ENCODE results near the gene ARID1A.
"Not testable (repeated sequence)": the region's sequence is repeated elsewhere in the genome, so short reads cannot be mapped to it uniquely, and the experiment has no call there.

ARID1A gene

DNA sequence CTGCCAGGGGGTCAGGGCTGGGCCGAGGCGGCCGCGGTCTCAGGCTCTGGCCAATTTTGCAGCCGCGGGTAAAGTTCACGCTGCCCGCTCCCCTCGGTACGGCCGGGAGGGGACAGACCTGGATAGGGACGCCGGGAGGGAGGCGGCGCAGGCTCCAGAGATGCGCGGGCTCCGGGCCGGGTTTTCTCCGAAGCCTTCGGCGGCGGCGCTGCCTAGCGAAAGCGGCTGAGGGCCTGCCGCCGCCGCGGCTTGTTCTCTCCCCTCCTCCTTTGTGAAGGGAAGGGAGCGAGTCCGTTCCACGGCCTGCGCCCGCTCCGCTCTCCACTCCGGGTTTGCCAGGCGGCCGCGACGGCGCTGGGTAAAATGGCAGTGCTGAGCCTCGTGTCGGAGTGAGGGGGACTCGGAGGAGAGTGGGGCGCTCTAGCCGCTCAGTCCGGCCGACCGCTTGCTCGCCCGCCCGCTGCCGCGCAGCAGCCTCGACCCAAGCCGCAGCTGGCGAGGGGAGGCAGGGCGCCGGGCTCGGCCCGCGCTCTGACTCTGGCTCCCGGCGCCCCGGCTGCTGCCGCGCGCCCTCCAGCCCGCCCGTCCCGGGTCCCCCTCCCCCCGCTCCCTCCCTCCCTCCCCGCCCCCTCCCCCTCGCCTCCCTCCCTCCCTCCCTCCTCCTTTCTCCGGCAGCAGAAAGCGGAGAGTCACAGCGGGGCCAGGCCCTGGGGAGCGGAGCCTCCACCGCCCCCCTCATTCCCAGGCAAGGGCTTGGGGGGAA is at the start of gene ARID1A:
ARID1A (plus strand) TSS at position 660 of the 763 bp plus-strand sequence. CDS start 389 bp downstream, outside the sequence.
- peak; percentile 90 for DNase-seq (ENCODE audit: low spot score)

DNA sequence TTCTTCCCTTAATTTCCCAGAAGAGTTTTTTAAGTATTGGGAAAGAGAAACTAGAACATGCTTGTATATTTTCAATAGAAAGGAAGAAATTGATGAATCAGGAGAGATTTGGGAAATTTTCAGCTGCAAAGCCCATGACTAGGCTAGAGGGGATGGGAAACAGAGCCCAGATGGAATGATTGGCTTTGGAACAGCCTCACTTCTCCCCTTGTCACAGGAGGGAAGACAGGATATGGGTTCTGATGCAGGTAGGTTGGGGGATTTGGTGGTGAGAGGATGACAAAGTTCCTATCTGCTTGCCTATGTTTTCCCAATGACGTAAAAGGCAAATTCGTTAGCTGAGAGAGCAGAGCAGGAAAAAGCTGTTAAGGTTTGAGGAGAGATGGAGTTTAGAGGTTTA is 31.0 kb upstream of the ARID1A start:
- DNase-seq (ENCODE audit: low spot score), result no peak

DNA sequence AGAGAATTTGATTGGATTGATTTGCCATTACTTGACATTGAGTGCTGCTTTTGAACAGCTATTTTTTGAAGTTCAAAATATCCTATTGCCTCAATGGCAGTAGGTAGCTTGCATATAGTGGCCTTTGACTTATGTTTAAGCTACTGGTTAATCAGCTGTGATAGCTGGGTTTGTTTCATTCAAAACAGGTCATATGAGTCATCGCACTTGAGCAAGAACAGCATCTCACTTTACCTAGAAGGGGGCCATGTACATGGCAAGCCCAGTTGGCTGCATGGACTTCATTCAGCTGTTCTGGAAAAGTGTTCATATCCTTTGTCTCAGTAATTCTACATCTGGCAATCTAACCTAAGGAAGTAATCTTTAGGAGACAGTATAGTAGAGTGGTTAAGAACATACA is 29.0 kb upstream of the ARID1A start:
- no peak for DNase-seq (ENCODE audit: low spot score)

DNA sequence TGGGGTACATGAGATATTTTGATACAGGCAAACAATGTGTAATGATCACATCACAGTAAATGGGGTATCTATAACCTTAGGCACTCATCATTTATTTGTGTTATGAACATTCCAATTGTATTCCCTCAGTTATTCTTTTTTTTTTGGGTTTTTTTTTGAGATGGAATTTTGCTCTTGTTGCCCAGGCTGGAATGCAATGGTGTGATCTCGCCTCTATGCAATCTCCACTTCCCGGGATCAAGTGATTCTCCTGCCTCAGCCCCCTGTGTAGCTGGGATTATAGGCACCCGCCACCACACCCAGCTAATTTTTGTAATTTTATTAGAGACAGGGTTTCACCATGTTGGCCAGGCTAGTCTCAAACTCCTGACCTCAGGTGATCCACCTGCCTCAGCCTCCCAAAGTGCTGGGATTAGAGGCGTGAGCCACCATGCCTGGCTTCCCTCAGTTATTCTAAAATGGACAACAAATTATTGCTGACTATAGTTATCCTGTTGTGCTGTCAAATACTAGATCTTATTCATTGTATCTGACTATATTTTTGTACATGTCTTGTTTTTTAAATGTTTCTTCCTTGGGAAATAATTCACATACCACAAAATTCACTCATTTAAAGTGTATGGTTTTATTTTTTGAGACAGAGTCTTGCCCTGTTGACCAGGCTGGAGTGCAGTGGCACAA is 27.6 kb upstream of the ARID1A start:
- not testable (repeated sequence) for DNase-seq (ENCODE audit: low spot score)

DNA sequence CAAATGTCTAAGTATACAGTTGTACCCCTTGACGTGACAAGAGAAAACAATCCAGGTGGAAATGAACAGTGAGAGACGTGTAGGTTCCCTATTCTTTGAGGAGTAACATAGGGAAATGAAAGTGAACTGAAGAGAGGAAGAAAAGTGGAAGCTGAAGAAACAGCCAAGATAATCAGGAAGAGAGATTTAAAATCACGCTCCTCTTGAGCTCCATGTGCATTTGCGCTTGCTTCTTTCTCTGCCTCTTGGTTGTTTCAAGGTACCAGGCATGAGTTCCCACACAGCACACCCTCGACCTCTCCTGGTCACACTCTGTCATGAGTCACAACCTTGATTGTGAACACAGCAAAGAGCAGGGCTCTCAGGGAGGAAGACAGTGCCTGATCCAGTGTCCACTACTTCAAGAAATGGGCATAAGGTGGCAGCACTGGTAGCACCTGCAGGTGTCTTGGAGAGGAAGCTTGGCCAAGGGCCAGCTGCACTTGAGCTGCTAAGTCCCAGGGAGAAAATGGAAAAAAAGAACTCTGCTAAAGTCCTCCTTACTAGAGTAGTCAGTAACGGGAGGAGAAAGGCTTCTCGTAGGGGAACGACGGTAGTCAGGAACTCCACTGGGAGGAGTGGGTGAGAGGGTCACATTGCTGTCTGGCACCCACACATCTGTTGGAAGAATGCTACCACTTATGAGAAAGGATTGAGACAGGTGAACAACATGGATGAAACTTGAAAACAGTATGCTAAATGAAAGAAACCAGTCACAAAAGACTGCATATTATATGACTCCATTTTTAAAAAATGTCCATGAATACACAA is 18.3 kb upstream of the ARID1A start:
- DNase-seq (ENCODE audit: low spot score), result peak; percentile 61

DNA sequence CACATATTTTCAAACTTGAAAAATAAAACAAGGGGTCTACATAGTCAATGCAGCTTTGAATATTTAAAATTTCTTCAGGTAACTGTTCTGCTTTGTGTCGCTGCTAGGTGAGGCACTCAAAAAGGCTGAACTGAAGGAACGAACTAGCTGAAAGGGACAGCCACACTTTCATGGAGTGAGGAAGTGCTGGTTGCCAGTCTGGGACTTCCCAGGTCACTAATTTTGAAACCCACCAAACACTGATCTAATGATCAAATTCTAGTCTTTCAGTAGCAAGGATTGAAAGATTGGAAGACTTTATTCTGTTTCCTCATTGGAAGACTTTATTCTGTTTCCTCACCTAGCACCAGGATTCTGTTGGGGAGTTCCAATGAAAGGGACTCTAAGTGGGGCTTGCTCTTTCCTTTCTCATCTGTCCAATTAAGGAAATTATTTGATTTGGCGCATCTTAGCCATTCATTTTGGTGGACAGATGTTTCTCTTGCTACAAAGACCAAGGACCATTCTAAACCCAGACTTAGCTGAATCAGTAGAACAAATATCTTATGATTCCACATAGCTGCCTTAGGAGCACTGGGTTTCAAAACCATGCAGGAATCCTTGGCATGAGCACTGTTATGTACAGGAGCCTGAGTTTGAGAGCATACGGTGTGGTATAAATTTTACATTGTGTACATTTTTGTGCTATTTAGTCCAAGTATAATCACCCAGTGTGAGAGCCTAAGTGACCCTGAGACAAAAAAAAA is 10.9 kb upstream of the ARID1A start:
- no peak for DNase-seq (ENCODE audit: low spot score)

DNA sequence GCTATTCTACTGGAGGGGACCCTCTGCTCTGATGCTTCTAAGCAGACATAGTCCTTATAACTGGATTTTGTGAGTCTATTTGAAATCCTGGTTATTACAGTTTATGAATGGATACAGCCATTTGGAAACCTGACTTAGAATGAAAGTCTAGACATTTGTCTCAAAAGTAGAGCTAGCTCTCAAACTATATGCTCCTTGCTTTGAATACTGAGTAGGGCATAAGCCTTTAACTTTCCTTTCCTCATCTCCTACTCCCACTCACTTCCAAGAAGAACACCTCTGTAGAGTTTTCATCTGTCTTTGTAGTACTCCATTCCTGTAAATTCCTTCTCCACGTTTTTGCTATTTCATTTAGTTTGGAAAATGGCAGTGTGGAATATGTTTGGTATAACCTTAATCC is 9.0 kb upstream of the ARID1A start:
- no peak for DNase-seq (ENCODE audit: low spot score)

DNA sequence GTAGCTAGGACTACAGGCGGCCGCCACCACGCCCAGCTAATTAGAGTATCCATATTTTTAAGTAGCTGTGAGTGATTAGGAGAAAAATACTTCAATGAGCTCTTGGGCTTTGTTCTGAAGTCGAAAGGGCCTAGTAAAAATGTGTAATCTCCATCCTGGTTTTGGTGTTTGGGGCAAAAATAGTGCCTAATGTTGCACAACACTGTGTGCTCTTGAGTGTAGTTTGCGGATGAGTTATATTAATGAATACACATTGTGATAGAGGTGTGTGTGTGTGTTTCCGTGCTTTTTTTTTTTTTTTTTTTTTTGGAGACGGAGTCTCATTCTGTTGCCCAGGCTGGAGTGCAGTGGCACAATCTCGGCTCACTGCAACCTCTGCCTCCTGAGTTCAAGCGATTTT is 6.3 kb upstream of the ARID1A start:
- DNase-seq (ENCODE audit: low spot score), result no peak

DNA sequence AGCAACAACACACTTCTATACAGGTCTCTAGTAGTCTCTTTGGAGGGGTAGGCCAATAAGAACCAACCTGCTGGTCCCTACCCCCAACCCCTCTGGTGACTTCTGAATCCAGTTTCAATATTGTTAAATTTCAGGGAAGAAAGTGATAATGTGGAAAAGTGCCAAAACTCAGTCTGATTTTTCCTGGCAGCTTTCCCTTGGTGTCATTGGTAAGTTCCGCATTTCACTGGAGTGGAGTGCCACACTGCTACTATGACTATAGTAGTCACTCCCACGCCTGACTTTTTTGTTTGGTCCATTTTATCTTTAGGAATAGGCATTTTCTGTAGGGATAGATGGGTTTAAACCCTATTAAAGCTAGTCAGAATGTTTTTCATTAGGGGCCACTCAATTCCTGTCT is 5.7 kb upstream of the ARID1A start:
- no peak for DNase-seq (ENCODE audit: low spot score)

DNA sequence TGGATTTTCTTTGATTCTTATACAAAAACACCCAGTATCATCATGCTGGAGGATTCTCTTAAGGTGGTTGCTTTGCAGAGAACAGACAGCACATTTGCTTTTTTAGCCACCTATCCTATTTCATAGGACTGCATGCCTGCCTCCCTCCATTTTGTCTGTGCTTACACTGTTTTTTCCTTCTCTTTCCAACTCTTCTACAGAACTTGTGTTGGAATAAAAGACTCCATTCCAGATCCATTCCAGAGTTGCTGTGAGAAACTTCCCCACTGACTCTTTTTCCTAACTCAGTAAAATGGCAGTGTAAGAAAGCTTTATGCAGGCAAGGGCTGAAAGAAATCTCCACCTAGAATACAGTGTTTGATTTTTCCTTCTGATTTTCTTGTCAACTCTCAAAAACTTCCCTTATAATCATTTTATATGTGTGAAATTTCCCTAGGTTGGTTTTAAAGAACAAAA is 5.2 kb upstream of the ARID1A start:
- no peak for DNase-seq (ENCODE audit: low spot score)

DNA sequence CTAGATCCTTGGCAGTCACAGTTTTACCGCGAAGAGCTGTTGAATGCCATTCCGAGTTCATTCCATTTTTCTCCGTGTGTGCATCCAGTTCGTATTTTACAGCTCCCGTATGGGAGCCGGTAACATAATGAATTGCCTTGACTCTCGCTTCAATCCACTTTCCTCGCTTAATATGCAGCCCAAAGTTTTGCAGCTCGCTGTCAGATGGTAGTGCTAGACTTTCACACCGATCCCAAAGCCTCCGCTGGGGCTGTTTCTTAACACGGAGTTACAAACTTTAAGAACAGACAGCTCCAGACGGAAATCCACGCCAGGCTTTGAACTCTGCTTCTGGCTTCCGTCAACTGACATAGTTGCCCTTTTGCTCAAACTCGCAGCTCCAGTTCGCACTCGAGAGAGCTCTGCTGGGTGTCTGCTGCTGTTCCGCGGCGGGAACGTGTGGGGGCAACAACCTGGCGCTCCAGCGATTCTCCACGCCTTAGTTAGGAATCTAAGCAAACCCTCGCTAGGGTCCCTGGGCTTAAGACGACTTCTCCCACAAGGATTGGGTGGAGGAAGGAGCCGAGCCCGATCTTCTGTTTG is 3.5 kb upstream of the ARID1A start:
- peak; percentile 81 for DNase-seq (ENCODE audit: low spot score)

DNA sequence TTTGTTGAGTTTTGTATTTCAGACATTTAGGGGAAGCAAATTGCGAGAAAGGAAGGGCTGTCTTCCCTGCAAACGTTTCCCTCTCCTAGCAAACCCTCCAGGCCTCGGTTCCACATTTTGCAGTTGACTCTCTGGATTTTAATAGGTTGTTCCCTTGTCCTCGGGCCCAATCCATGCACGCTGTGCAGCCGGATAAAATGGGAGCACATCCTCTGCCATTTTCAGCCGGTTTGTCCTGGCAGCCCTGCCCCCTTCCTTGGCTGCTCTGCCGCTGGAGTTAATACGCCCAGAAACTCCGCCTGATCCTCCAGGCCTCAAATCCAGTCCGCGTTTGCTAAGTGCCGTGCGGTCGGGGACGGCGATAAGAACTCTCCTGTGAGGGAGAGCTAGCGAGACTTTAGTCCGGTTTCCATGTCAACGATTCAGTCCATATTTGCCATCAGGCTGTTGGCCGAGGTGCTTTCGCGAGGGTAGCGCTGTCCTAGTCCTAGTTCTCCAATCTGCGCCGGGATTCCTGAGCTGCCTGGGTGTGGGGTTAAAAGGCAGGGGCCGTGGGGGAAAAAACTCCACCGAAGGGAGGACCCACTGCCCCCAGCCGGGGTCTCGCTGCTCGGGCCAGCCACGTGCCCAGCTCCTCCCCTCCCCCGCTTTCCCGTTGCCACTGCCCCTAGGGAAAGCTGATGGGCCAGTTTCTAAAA is 2.9 kb upstream of the ARID1A start:
- peak; percentile 90 for DNase-seq (ENCODE audit: low spot score)

DNA sequence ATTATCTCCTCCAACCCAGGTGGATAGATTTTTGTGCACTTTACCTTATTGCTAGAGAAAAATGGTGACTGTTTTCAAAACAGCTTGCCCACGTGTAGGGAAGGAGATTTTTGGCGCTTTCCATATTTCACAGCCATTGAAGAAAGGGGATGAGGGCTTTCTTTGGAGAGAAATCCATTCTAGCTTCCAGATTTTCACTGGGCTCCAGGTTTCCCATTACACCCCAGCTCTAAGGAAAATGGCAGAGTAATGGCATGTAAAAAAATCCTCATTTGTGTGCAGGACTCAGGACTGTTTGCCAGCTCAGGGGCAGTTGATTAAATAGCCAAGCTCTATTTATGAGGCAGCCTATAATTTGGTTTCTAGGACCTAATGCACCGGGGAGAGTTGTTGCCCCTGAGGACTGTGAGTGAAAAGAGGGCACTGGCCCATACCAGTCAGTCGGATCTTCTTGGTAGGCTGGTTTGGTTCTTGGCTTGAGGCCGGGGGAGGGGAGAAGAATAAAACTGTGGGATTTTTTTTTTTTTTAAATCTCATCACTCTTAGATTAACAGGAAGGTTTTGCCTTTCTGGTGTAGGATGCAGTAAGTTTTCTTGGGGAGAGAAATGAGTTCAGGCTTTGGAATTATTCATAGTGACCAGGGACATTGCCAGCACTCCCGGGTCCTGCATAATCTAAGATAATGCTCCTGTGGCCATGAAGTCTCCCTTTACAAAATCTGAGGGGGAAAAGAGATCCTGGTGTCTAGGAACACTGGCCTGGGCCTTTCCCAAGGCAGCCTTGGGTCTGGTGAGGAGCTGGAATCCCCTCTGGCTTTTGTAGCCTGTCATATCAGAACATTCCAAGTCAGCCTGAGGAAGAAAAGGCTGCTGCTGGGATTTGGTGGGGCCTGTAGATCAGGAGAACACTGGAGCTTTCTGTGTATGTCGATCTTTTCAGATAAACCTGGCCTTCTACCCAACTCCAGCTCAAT is 1.9 kb upstream of the ARID1A start:
- DNase-seq (ENCODE audit: low spot score), result no peak

DNA sequence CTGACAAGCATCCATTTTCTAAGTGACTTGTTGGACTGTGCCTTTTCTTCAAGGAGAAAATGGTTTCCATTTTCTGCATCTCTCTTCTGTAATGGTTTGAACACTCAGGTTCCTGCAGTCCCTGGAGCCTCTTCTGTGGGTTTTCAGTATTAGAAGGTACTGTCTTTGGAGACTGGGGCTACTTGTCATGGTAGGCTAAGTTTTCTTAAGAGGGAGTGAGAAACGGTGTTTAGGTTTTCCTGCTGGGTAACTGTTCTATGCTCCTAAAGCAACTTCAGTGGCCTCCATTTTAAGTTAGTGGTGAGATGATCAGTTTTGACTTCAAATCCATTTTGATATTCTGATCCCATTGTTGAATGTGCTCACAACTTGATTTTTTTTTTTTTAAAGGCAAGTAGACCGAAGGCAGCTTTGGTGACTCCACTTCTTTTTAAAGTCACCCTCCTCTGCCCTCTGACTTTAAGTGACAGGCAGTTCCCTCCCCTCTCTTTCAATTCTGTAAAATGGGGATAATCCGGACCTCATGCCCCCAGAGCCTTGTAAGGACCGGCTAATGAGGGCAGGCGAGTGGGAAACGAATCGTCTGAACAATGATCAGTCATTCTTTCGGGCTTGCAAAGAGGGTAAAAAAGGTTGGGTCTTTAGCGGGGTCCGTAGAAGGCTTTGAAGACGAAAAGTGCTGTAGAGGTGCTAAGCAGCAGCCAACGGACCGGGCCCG is 1.0 kb upstream of the ARID1A start:
- no peak for DNase-seq (ENCODE audit: low spot score)

DNA sequence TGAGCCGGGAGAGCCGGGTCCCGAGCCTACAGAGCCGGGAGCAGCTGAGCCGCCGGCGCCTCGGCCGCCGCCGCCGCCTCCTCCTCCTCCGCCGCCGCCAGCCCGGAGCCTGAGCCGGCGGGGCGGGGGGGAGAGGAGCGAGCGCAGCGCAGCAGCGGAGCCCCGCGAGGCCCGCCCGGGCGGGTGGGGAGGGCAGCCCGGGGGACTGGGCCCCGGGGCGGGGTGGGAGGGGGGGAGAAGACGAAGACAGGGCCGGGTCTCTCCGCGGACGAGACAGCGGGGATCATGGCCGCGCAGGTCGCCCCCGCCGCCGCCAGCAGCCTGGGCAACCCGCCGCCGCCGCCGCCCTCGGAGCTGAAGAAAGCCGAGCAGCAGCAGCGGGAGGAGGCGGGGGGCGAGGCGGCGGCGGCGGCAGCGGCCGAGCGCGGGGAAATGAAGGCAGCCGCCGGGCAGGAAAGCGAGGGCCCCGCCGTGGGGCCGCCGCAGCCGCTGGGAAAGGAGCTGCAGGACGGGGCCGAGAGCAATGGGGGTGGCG is 371 bp downstream of the ARID1A start:
- peak; percentile 56 for DNase-seq (ENCODE audit: low spot score)

DNA sequence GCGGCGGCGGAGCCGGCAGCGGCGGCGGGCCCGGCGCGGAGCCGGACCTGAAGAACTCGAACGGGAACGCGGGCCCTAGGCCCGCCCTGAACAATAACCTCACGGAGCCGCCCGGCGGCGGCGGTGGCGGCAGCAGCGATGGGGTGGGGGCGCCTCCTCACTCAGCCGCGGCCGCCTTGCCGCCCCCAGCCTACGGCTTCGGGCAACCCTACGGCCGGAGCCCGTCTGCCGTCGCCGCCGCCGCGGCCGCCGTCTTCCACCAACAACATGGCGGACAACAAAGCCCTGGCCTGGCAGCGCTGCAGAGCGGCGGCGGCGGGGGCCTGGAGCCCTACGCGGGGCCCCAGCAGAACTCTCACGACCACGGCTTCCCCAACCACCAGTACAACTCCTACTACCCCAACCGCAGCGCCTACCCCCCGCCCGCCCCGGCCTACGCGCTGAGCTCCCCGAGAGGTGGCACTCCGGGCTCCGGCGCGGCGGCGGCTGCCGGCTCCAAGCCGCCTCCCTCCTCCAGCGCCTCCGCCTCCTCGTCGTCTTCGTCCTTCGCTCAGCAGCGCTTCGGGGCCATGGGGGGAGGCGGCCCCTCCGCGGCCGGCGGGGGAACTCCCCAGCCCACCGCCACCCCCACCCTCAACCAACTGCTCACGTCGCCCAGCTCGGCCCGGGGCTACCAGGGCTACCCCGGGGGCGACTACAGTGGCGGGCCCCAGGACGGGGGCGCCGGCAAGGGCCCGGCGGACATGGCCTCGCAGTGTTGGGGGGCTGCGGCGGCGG is 1.0 kb downstream of the ARID1A start:
- peak; percentile 16 for DNase-seq (ENCODE audit: low spot score)

DNA sequence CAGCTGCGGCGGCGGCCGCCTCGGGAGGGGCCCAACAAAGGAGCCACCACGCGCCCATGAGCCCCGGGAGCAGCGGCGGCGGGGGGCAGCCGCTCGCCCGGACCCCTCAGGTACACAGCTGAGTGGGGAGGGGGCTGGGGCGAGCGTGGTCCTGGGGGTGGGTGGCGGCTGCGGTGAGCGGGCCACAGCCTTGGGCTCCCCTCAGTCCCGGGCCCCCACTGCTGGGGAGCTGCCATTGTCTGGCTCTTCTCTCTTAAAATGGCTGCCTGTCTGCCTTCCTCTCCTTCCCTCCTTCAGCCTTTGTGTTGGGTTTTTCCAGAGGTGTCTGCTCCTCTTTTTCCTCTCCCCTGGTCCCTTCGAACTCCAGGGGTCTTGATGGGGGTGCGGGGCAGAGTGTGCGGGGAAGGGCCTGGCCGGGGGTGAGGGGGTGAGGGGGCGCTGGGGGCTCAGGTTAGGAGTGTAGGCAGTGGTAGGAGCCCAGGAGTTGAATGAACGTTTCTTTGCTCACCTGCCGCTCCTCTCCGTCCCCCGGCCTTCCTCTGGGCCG is 1.7 kb downstream of the ARID1A start:
- no peak for DNase-seq (ENCODE audit: low spot score)
